NCI-H2227 treated with DMSO at 0.1 percent for 48 hours (cell line): ENCODE data around the gene DRD2.
A peak's percentile ranks its signal among the peaks of the same experiment; 100 is the strongest.
"Not testable (repeated sequence)": the region's sequence is repeated elsewhere in the genome, so short reads cannot be mapped to it uniquely, and the experiment has no call there.

Source experiments
- DNase-seq: peaks from one replicate; lab custom pipeline; 2025; lab: John Stamatoyannopoulos, UW

DRD2 gene

DNA sequence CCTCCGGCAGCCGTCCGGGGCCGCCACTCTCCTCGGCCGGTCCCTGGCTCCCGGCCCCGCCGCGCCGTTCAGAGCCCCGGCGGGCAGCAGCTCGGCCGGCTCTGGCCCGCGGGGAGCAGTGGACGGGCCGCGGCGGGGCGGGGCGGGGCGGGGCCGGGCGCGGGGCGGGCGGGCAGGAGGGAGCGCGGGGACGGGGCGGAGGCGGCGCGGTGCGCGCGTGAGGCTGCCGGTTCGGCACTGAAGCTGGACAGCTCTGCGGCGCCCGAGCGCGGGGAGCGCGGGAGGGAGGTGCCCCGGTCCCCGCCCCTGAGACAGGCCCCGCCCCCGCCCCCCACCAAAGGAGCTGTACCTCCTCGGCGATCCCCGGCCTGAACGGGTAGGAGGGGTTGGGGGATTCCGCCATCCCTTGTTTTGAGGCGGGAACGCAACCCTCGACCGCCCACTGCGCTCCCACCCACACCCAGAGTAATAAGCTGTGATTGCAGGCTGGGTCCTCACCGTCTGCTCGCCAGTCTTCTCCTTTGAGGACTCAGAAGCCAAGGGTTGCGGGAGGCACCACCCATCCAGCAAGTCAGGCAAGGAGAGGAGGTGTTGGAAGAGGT is at the start of gene DRD2:
Gene DRD2 (minus strand): TSS at position 239 of the 602 bp plus-strand sequence. CDS start 50,747 bp downstream, outside the sequence.
- peak; percentile 73 for DNase-seq

DNA sequence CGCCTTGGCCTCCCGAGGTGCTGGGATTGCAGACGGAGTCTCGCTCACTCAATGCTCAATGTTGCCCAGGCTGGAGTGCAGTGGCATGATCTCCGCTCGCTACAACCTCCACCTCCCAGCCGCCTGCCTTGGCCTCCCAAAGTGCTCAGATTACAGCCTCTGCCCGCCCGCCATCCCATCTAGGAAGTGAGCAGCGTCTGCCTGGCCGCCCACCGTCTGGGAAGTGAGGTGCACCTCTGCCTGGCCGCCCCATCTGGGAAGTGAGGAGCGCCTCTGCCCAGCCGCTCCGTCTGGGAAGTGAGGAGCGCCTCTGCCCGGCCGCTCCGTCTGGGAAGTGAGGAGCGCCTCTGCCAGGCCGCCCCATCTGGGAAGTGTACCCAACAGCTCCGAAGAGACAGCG is 48.7 kb upstream of the DRD2 start:
- not testable (repeated sequence) for DNase-seq

DNA sequence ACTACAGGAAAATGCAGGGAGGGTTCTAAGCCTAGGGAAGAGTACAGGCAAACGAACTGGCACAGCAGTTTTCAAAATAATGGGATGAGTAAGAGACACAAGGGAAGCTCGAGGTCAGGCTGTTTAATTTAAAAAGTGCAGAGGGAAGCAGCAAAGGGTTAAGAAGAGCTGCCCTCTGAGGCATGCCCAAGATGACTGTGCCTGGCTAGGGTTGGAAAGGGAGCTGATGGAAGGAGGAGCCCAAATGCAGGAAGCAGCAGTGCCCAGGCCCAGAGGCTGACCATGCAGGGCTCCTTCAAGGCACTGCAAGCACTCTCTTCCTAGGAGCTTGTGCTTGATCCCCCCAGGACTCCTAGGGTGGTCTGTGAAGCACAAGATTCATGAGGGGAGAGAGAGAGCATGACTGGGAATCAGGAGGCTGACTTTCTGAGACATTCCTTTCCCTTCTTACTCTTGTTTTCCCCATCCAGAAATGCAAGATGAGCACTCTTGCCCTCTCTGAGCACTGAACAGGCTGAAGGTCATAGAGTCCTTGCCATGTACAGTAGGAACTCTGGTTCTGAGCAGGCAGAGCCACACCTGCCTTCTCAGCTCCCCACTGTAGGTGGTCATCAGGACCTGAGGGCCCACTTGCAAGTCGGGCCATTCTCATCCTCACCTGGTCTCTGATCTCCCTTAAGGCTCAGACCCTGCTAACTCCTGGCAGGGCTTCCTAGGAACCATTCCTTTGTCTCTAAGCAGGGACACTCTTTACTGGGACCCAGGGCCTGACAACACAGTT is 46.7 kb upstream of the DRD2 start:
- no peak for DNase-seq

DNA sequence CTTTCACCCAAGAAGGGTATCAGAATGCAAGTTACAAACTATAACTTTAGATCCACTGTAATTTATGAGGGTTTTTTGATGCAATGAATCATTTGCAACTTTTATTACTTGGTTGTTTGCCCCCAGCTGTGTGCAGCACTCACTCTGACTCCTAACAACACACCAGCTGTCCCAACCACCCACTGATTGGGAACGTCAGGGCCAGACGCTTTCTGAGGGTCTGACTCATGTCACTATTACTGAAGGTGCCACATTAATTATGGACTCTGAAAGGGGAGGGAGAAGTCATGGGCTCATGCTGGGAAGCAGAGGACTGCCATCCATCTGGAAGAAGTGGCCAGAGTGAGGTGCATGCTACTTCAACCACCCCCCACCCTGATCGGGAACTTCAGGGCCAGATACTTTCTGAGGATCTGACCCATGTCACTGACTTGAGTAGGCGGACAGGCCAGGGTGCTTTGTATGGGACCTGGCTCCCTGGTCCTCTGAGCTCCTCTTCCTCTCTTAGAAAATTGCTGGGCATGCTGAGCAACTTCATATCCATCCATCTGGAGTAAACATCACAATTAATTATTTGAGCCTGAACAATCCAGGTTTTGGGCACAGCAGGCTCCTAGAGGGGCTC is 44.9 kb upstream of the DRD2 start:
- no peak for DNase-seq

DNA sequence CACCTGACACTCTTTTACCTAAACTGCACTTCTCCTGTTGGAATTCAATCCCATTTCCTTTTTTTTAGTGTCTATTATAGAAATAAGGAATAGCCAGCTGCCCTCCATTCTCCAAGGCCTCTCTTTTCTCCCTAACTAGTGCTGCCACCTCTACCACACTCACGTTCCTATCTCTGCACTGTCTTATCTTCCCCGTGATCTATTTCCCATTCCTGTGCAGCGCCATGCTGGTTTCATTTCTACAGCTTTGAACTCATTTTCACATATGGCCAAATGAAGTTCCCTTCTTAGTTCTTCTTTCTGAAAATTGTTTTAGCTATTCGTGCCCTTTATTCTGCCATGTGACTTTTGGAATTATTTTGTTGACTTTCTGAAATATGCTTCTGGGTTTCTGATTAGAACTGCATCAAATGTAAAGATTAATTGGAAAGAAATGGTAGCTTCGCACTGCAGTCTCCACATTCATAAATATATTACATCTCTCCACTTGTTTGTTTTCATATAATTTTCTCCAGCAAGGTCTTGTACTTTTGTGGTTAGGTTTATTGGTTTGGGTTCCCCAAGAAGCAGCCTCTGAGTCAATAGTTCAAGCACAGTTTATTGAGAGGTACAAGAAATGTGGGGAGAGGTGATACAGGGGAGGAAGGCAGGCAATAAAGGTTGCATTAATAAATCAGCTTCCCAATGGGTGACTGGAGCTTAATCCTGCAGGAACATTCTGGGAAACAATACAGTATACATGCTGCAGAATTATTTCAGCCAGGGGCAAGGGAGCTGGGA is 43.7 kb upstream of the DRD2 start:
- no peak for DNase-seq

DNA sequence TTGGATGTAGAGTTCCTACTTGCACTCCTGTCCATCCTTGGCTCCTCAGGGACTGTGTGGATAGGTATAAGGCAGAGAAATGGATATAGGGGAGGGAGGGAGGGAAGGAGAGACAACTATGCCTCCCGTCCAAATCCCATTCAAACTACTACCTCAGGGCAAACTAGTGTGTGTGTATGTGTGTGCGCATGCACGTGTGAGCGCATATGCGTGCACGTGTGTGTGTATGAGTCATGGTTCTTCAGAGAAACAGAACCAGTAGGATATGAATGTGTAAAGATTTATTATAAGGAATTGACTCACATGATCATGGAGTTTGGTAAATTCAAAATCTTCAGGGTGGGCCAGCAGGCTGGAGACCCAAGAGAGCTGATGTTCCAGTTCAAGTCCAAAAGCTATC is 42.2 kb upstream of the DRD2 start:
- DNase-seq: no peak

DNA sequence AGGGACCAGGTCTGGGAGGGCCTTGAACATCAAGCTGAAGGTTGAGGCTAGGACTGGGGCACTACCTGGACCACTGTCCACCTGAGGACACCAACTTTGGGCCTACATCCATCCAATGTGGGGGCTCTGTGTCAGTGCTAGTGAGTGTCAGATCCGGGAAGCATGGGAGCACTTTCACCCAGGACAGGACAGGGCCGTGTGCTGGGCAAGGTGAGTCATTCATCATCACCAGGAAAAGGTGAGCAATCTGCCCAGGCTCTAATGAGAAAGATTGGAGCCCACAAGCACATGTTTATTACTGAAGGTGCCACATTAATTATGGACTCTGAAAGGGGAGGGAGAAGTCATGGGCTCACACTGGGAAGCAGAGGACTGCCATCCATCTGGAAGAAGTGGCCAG is 39.7 kb upstream of the DRD2 start:
- DNase-seq: no peak

DNA sequence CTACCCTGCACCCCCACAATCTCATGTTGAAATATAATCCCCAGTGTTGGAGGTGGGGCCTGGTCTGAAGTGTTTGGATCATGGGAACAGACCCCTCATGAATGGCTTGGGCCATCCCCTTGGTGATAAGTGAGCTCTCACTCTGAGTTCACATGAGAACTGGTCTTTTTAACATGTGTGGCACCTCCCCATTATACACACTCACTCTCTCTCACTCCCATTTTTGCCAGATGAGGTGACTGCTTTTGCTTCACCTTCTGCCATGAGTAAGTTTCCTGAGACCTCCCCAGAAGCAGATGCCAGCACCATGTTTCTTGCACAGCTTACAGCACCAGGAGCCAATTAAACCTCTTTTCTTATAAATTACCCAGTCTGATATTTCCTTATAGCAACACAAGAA is 32.1 kb upstream of the DRD2 start:
- DNase-seq: no peak

DNA sequence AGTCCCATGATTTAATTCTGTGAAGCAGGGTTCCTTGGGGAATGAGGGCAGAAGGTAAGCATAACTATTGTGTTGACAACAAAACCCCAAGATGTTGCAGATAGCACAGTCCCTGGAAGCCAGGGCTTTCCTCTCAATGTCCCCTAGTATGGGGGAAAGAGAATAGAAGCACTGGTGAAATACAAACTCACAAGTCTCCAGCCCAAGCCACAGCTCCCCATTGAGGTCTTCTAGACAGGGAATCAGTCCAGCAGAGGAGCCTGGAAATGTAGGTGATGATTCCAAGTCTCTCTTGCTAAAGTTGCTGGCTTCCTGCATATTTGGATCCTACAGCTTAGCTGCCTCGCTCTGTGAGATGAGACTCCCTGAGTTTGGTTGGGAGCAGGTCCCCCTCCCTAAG is 31.7 kb upstream of the DRD2 start:
- no peak for DNase-seq

DNA sequence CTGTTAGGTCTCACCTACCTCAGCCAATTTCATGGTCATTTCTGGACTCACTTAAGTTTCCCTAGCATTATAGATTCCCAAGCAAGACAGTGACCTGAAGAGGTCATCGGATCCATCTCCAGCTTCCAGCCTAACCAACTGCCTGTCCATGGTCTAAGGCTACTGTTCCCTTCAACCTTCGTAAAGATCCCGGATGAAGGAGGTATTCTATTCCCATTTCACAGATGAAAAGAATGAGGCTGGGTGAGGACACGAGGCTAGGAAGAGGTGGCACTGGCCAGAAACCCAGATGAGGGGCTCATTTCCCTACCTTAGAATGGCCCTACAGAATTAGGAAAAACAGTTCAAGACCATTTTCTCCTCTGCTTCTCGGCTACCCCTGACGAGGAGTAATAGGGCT is 31.3 kb upstream of the DRD2 start:
- no peak for DNase-seq

DNA sequence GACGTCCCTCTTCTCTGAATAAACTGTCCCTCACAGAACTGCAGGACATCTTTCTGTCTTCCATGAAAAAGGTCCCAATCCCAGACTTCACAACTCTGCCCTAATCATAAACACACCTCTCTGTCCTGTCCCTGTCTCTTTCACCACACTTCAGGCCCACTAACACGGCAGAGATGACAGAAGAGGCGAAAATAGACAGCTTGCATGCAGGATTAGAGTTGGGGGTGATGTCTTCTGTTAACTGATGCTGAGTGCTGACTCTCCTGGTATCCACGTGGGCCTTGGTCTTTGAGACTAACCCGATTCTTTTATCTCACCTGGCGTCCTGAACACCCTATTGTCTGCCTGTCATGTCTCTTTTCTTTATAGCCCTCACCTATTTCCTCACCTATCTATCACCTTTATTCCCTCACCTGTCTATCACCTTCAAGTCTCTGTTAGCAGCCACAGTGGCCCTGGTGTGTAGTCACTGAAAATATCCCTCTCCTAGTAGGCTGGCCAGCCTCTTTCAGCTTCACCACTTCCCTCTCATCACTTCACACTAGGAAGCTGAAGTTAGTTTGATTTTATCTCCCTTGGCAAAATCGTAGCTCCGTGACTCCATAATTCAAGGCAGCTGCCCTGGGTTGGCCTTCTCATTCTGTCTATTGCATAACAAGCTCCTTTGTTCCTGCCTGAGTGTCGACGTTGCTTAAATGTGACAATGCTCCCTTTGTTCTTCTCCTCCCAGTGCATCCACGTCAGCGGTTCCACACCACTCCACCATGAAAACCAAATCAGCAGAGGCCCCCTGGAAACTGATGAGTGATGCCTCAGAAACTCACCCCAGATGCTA is 30.6 kb upstream of the DRD2 start:
- DNase-seq: peak; percentile 4

DNA sequence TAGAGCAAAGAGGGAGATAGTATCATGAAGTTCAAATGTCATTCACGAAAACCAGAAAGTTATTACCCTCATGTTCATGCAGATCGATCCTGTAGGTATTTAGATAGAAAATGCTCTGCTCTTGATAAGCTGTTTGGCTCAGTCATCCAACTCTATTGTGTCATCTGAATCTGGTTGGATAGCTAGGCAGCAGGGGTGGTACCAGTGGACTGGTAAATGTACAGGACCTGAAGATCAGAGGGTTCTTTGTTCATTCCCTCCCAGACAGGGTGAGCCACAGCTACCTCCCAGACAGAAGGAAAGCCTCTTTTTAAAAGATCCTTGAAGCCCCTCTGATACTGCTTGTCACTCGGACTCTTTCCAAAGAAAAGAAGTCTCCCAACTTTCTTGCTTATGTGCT is 29.8 kb upstream of the DRD2 start:
- DNase-seq: no peak

DNA sequence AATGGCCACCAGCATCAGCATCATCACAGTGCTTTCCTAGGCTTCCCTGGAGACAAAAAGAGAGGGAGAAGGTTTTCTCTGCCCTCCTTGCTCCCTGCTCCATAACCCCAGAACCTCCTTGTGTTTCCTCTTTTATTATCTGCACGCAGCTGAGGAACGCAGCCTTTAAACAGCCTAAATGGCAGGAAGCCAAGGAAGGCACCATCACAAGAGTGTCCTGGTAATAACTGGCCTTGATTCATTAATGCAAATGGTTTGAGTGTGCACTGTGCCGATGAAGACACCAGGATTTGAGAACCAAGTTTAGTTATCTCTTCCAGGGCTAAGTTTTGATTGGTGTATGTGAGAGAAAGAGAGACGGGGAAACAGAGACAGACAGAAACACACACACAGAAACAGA is 29.4 kb upstream of the DRD2 start:
- DNase-seq: no peak

DNA sequence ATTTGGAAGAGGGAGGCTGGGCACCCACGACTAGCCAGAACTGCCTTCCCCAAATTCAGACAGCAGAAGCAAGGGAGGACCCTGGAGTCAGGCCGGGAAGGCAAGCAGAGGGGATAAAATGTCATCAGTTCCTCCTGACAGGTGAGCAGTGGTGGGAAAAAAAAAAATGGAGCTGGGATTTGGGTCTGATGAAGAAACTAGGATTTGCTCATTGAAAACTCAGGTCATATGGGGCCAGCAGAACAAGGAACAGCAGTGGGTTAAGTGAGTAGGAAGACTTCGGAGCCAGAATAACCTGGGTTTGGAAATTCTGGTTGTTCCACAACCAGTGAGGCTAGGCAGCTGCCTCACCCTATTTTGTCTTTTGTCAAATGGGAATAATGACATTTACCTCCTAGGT is 28.9 kb upstream of the DRD2 start:
- DNase-seq: no peak

DNA sequence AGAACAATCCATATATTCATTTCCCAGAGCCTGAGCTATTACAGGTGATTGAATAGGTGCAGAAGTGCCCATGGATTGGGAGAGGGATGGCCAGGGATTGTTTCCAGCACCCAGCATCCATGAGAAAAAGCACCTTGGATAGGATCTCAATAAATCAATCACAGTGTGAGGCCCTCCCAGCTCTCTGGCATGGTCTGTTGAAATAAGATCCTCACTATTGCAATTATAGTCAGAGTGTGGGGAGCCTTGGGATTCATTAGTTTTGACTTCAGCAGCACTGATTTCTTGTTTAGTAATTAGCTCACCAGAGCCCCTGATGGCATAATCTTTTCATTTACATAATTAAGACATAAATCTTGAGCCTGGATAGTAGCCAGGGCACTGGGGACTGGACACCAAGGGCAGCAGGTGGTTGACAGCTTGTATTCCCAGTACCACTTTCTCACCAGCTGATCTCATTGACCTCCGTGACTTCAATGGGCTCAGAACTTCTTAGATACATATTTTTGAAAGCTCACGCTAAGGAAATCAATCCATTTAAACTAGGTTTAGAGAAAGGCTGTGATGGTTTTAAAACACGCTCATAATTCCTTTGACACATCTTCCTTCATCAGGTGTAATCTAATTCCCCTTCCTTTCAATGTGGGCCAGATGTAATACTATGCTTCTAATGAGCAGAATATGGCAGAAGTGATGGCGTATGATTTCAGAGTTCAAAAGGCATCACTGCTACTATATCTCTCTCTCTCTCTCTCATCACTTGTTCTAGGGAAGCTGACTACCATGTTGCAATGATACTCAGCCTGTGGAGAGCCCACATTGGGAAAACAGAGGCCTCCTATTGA is 22.1 kb upstream of the DRD2 start:
- no peak for DNase-seq

DNA sequence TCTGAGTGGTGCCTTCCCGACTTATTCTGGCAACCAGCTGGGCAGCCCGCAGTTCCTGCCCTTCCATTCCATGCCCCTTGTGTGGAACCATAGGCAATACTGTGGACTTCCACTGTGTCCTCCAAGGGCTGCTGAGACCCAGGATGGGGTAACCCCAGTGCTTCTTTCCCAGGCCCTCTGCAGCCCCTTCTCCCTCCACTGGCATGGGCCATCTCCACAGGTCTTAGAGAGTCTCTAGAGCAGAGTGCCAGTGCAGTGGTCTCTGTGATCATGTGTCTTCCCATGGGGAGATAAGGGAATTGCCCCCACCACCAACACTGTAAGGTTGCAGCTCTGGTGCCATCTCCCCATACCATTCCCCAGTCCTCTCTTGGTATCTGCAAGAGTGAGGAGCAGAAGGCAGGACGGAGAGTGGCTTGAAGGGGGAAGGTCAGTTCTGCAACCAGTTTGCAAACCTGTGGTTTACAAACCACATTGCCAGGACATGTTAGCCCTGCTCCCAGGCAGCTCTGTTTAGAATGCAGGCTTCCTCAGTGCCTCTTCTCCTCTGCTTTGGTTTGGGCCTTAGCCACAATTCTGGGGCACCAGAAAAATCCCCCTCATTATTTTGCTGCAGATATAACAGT is 20.9 kb upstream of the DRD2 start:
- DNase-seq: no peak

DNA sequence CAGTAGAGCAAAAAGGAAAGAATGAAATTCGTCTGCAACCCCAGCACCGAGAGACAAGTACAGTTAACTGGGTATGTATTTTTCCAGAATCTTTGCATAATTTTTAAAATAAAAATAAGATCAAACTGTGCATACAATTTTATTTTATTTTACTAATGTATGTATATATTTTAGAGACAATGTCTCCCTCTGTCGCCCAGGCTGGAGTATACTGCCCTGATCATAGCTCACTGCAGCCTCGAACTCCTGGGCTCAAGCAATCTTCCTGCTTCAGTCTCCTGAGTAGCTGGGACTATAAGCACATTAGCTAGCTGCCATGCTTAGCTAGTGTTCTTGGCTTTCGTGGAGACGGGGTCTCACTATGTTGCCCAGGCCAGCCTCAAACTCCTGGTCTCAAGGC is 18.8 kb upstream of the DRD2 start:
- no peak for DNase-seq

DNA sequence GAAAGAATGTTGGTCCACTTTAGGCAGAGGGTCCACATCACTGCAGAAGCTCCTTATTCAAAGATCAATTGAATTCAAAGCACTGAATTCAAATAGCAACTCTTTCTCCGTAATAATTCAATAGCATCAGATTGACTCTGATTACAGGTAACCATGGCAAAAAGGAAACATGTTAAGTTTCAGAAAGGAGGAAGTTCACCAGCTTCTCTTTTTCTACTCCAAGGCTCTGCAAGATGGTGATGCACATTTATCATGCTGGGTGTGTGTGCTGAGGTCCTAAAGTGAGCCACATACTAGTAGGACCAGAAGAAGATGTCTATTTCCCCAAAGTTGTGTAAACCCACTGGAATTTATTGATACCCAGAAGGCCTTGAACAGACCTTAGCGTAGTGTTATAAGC is 18.0 kb upstream of the DRD2 start:
- no peak for DNase-seq

DNA sequence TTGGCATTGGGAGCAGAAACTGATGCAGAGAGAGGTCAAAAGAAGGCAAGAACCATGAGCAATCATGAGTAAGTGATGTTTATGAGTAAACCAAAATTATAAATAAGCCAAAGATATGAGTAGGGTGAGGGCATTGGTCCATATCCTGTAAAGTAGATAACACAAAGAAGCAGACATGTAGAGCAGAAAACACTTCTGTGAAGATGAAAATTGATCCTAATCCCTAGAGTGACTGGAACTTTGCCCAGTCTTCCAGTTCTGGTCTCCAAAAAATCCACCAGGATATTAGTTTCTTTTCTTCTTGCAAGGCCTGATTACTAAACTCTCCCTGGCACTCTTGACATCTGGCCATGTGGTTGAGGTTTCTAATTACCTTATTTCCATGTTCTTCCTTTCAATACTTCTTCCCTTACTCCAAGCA is 13.7 kb upstream of the DRD2 start:
- DNase-seq: no peak

DNA sequence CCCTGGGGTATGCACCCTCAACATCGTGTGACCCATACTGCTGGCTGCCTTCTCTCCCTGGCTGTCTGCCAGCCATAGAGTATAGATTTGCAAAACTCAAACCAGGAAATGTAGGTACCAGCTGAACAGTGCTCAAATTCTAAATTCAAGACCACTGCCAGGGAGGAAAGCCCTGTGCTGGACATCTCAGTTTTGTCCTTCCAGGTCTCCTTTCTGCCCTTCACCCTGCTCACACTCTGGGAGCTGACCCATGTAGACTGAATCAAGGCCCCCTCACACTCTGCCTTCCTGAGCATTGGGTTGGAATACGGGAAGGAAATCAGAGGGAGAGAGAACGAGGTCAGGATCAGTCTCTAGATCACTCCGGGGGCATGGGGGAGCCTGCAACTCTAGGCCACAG is 12.4 kb upstream of the DRD2 start:
- DNase-seq: no peak
